Transverse colon (tissue), 4 donors: ENCODE measurements around the gene CCDC34. TPM values are rescaled to one million over a fixed set of nuclear protein-coding genes. Genes with fewer than 3 reads are reported as not detected.

Experiments used
- DNase-seq: peaks from one replicate; pipeline ENCODE4 v3.0.0-alpha.2; 2019
- H3K27ac ChIP-seq, 4 donors: fragments of 200-600 bp; sonication (generic); 2 replicates each; pipeline ENCODE4 v1.5.1; 2016 to 2018; ENCODE audit warnings: inconsistent platforms in 4 of 4
- H3K27me3 ChIP-seq: fragments of 200-600 bp; sonication (generic); 2 replicates; pipeline ENCODE4 v1.5.1; 2017; ENCODE audit warnings: inconsistent platforms
- H3K36me3 ChIP-seq, 4 donors: fragments of 200-600 bp; sonication (generic); 2 replicates each; pipeline ENCODE4 v1.5.1; 2017 to 2019; ENCODE audit warnings: inconsistent platforms in 4 of 4
- H3K4me1 ChIP-seq, 4 donors: fragments of 200-600 bp; sonication (generic); 2 replicates each; pipeline ENCODE4 v1.5.1; 2017 to 2020; ENCODE audit warnings: inconsistent platforms in 4 of 4
- H3K4me3 ChIP-seq, 4 donors: fragments of 200-600 bp; sonication (generic); 1 replicate in 1 of 4; 2 replicates in 3 of 4; pipeline versions ENCODE4 v1.5.1 to v1.6.1; 2017 to 2019; ENCODE audit warnings: inconsistent platforms in 4 of 4
- H3K9me3 ChIP-seq, 2 donors: fragments of 200-600 bp; sonication (generic); 2 replicates each; pipeline ENCODE4 v1.5.1; 2017 to 2019; ENCODE audit warnings: inconsistent platforms in 2 of 2
- EP300 ChIP-seq: sonication (generic); formaldehyde crosslinking; IDR thresholded peaks from one replicate; pipeline ENCODE4 v1.6.1; 2017; ENCODE audit warnings: antibody characterized with exemption, low read depth
- POLR2A ChIP-seq: fragments of 450-650 bp; IDR thresholded peaks from one replicate; pipeline ENCODE4 v1.6.1; 2016; ENCODE audit warnings: antibody characterized with exemption, mild to moderate bottlenecking, moderate library complexity
- POLR2AphosphoS5 ChIP-seq, 3 donors: sonication (generic); formaldehyde crosslinking; IDR thresholded peaks; one replicate each; pipeline ENCODE4 v1.6.1; 2016; ENCODE audit warnings: antibody characterized with exemption in 3 of 3
- WGBS, 2 donors: methylation state at CpG; one replicate each; pipeline ENCODE4 v1.1.5; 2018; ENCODE audit warnings: low coverage in 1 of 2; 5-methylcytosine and 5-hydroxymethylcytosine counted together
- in situ Hi-C, 4 donors: fragments of 200-750 bp; cut with MboI; loops; one replicate each; pipeline versions ENCODE4 v1.15.0 to v1.15.1; 2017; ENCODE audit warnings: low sequenced_read_pairs in 3 of 4, low pct_ligation_motif_present in 1 of 4, low pct_unique_long_range_greater_than_20kb in 1 of 4
- intact Hi-C: fragments of 100-400 bp; cut with DNase I; formaldehyde crosslinking; loops from one replicate; pipeline ENCODE4 v1.15.1; 2023; ENCODE audit warnings: low total_unique reads
- total RNA-seq, 4 donors: library from RNA; depleted of rRNA; stranded (reverse); fragments of >200 nt; gene quantifications; one replicate each; pipeline ENCODE4 v1.1.0, GENCODE V29; 2016
- TF ChIP-seq, protein P1 (sequence below), 5 experiments: fragments of 200-600 bp in 3 of 5; fragments of 450-650 bp in 2 of 5; sonication (generic) in 3 of 5; IDR thresholded peaks; 1 replicate in 2 of 5; 2 replicates in 3 of 5; pipeline ENCODE4 v1.5.1; 2016 to 2017; ENCODE audit warnings: antibody characterized with exemption in 5 of 5, inconsistent platforms in 3 of 5, mild to moderate bottlenecking in 2 of 5, moderate library complexity in 1 of 5

The CCDC34 gene
- total RNA-seq, 4 donors from 2014 or later, result 0.40 to 6.8 (median 5.6) TPM; not detected in 1

- no peak overlapping the region for H3K27ac ChIP-seq
- H3K27me3 ChIP-seq, result no peaks in the 10 kb centered on the region
- TF ChIP-seq POLR2AphosphoS5 (IDR thresholded peaks at IDR 0.05), result no peak
- TF ChIP-seq EP300, result no peak
- TF ChIP-seq, protein P1, sequence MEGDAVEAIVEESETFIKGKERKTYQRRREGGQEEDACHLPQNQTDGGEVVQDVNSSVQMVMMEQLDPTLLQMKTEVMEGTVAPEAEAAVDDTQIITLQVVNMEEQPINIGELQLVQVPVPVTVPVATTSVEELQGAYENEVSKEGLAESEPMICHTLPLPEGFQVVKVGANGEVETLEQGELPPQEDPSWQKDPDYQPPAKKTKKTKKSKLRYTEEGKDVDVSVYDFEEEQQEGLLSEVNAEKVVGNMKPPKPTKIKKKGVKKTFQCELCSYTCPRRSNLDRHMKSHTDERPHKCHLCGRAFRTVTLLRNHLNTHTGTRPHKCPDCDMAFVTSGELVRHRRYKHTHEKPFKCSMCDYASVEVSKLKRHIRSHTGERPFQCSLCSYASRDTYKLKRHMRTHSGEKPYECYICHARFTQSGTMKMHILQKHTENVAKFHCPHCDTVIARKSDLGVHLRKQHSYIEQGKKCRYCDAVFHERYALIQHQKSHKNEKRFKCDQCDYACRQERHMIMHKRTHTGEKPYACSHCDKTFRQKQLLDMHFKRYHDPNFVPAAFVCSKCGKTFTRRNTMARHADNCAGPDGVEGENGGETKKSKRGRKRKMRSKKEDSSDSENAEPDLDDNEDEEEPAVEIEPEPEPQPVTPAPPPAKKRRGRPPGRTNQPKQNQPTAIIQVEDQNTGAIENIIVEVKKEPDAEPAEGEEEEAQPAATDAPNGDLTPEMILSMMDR (IDR thresholded peaks at IDR 0.05), result no peak
- TF ChIP-seq POLR2A, result no peak
- H3K4me1 ChIP-seq, result peaks cover 0 to 11% (median 2%) of the 10 kb centered on the region in 4 donors
- no peak for DNase-seq
- intact Hi-C loops, result no loop called here
- no peaks in the 10 kb centered on the region for H3K9me3 ChIP-seq
- WGBS, 2 donors, result 79 to 89% methylated on average over 1 of the region's 1 CpG
- no peak overlapping the region for H3K4me3 ChIP-seq
- peaks cover 0 to 12% (median 2%) of the 10 kb centered on the region in 4 donors for H3K36me3 ChIP-seq
- in situ Hi-C loops, result loop anchor here in 1 of 4 donors (10.0 kb wide), 1 partner anchor 91 kb away; the partner anchor contains the start of gene LGR4
Observed at GRCh38 chr11:27383645-27384044, 20.6 kb upstream of the CCDC34 start.

GRCh38 chr11:27381238-27381666 is 18.2 kb upstream of the CCDC34 start:
- Histone ChIP-seq H3K4me1 (no peaks in the 10 kb centered on the region), H3K36me3 (peaks cover 0 to 12% (median 2%) of the 10 kb centered on the region in 4 donors), H3K4me3 (no peak overlapping the region), H3K27ac (no peak overlapping the region), H3K27me3 (no peaks in the 10 kb centered on the region), H3K9me3 (no peaks in the 10 kb centered on the region)
- no peak for TF ChIP-seq EP300
- TF ChIP-seq POLR2AphosphoS5 (IDR thresholded peaks at IDR 0.05), result no peak
- no peak for TF ChIP-seq POLR2A
- TF ChIP-seq, protein P1 (IDR thresholded peaks at IDR 0.05), result no peak
- in situ Hi-C loops, result loop anchor here in 1 of 4 donors (10.0 kb wide), 1 partner anchor 94 kb away; the partner anchor contains the start of gene LGR4
- no peak for DNase-seq
- 52 to 63% methylated on average over 3 to 5 of the region's 5 CpGs for WGBS, 2 donors
- intact Hi-C loops, result no loop called here

GRCh38 chr11:27380771-27381170 is 17.8 kb upstream of the CCDC34 start:
- DNase-seq, result no peak
- Histone ChIP-seq H3K4me3 (no peak overlapping the region), H3K9me3 (no peaks in the 10 kb centered on the region), H3K36me3 (peaks cover 0 to 12% (median 2%) of the 10 kb centered on the region in 4 donors), H3K4me1 (no peaks in the 10 kb centered on the region), H3K27ac (no peak overlapping the region), H3K27me3 (no peaks in the 10 kb centered on the region)
- 95 to 100% methylated on average over 2 of the region's 2 CpGs for WGBS, 2 donors
- in situ Hi-C loops (loop anchor here in 1 of 4 donors (10.0 kb wide), 1 partner anchor 94 kb away; the partner anchor contains the start of gene LGR4), intact Hi-C loops (no loop called here)
- TF ChIP-seq, protein P1 (IDR thresholded peaks at IDR 0.05), result no peak
- TF ChIP-seq EP300 (no peak), POLR2AphosphoS5 (IDR thresholded peaks at IDR 0.05) (no peak), POLR2A (no peak)

GRCh38 chr11:27379449-27379848 is 16.4 kb upstream of the CCDC34 start:
- no peaks in the 10 kb centered on the region for H3K27me3 ChIP-seq
- H3K4me1 ChIP-seq, result no peaks in the 10 kb centered on the region
- H3K9me3 ChIP-seq, result no peaks in the 10 kb centered on the region
- H3K36me3 ChIP-seq, result peaks cover 0 to 12% (median 2%) of the 10 kb centered on the region in 4 donors
- no peak overlapping the region for H3K27ac ChIP-seq
- no peak overlapping the region for H3K4me3 ChIP-seq
- DNase-seq, result no peak
- in situ Hi-C loops, result no loop called here
- 80 to 83% methylated on average over 2 to 3 of the region's 3 CpGs for WGBS, 2 donors
- intact Hi-C loops, result no loop called here
- no peak for TF ChIP-seq POLR2AphosphoS5 (IDR thresholded peaks at IDR 0.05)
- TF ChIP-seq POLR2A, result no peak
- TF ChIP-seq, protein P1 (IDR thresholded peaks at IDR 0.05), result no peak
- TF ChIP-seq EP300, result no peak
